Epithelial cell of umbilical artery (primary cell): ENCODE measurements around the gene CNP. TPM values are rescaled to one million over a fixed set of nuclear protein-coding genes. Genes with fewer than 3 reads are reported as not detected.

Experiments
- total RNA-seq: library from RNA; depleted of rRNA; stranded (reverse); fragments of >200 nt; gene quantifications from 2 replicates; pipeline ENCODE4 v1.2.3, GENCODE V29; 2014

The CNP gene
- total RNA-seq: 36.1 and 65.5 TPM in 2 replicates

GRCh38 chr17:41966463-41967140 is at the start of gene CNP:
TSS of gene CNP (plus strand) at chr17:41966795. CDS start at chr17:41966885, 90 bp downstream.

GRCh38 chr17:41918314-41919164 is 48.1 kb upstream of the CNP start, which contains the start of gene ACLY:
TSS of gene ACLY (minus strand) at chr17:41918951. CDS start at chr17:41913873, 5,078 bp downstream.

GRCh38 chr17:41930009-41930832 is 36.4 kb upstream of the CNP start, which contains the start of gene ODAD4:
TSS of gene ODAD4 (plus strand) at chr17:41930617. CDS start at chr17:41930724, 107 bp downstream.

GRCh38 chr17:42016941-42017865 is 50.6 kb downstream of the CNP start, which contains the start of gene DNAJC7:
TSS of gene DNAJC7 (minus strand) at chr17:42017439. CDS start at chr17:42017416, 23 bp downstream.

GRCh38 chr17:42019509-42020404 is 53.2 kb downstream of the CNP start, which contains the start of gene NKIRAS2:
TSS of gene NKIRAS2 (plus strand) at chr17:42020090. CDS start at chr17:42021578, 1,488 bp downstream.

Other genes with a start within 250 kb of the CNP start
- under 0.01 and 0.30 TPM in 2 replicates for gene HAP1, start 232.2 kb upstream of the CNP start, total RNA-seq
- gene JUP, start 180.1 kb upstream of the CNP start, total RNA-seq: 61.2 and 114 TPM in 2 replicates
- gene P3H4, start 154.8 kb upstream of the CNP start, total RNA-seq: 56.1 and 100 TPM in 2 replicates
- gene FKBP10, start 153.8 kb upstream of the CNP start, total RNA-seq: 101 and 164 TPM in 2 replicates
- 66.4 and 85.4 TPM in 2 replicates for gene NT5C3B, start 130.6 kb upstream of the CNP start, total RNA-seq
- not detected in 2 replicates for gene KLHL10, start 129.0 kb upstream of the CNP start, total RNA-seq
- 28.3 and 33.1 TPM in 2 replicates for gene KLHL11, start 101.4 kb upstream of the CNP start, total RNA-seq
- gene ACLY, start 47.8 kb upstream of the CNP start, total RNA-seq: 275 and 278 TPM in 2 replicates
- gene ODAD4, start 36.2 kb upstream of the CNP start, total RNA-seq: 0.32 TPM in 1 of 2 replicates, not detected in the other
- gene DNAJC7, start 50.6 kb downstream of the CNP start, total RNA-seq: 78.9 and 90.9 TPM in 2 replicates
- gene NKIRAS2, start 53.3 kb downstream of the CNP start, total RNA-seq: 36.4 and 41.0 TPM in 2 replicates
- 0.15 and 0.32 TPM in 2 replicates for gene C17orf113, start 83.8 kb downstream of the CNP start, total RNA-seq
- gene ZNF385C, start 131.7 kb downstream of the CNP start, total RNA-seq: not detected in 2 replicates
- 5.8 and 41.5 TPM in 2 replicates for gene DHX58, start 145.9 kb downstream of the CNP start, total RNA-seq
- 4.9 and 11.4 TPM in 2 replicates for gene KAT2A, start 154.6 kb downstream of the CNP start, total RNA-seq
- gene HSPB9, start 156.0 kb downstream of the CNP start, total RNA-seq: 0.15 TPM in 1 of 2 replicates, not detected in the other
- 62.2 and 75.4 TPM in 2 replicates for gene RAB5C, start 188.2 kb downstream of the CNP start, total RNA-seq
- gene KCNH4, start 214.3 kb downstream of the CNP start, total RNA-seq: not detected in 2 replicates
- gene HCRT, start 218.7 kb downstream of the CNP start, total RNA-seq: not detected in 2 replicates
- gene GHDC, start 227.7 kb downstream of the CNP start, total RNA-seq: 14.0 and 22.8 TPM in 2 replicates